Gastroesophageal sphincter (tissue), 4 donors: ENCODE measurements around the gene CFDP1. TPM values are rescaled to one million over a fixed set of nuclear protein-coding genes. Genes with fewer than 3 reads are reported as not detected.

Experiments
- ATAC-seq: fragments of 150-250 bp; one replicate; pipeline ENCODE4 v1.9.1; 2016; ENCODE audit warnings: mild to moderate bottlenecking, moderate library complexity
- H3K27ac ChIP-seq, 4 donors: fragments of 200-600 bp; sonication (generic) in 3 of 4; 1 replicate in 3 of 4; 2 replicates in 1 of 4; pipeline ENCODE4 v1.5.1; 2016 to 2019
- H3K27me3 ChIP-seq: fragments of 200-600 bp; sonication (generic); one replicate; pipeline ENCODE4 v1.5.1; 2019
- H3K36me3 ChIP-seq, 2 donors: fragments of 200-600 bp; sonication (generic); one replicate each; pipeline ENCODE4 v1.5.1; 2019; ENCODE audit warnings: control low read depth in 1 of 2
- H3K4me1 ChIP-seq, 3 donors: fragments of 200-600 bp; sonication (generic); 1 replicate in 2 of 3; 2 replicates in 1 of 3; pipeline ENCODE4 v1.5.1; 2016 to 2019; ENCODE audit warnings: control low read depth in 2 of 3
- H3K4me3 ChIP-seq, 2 donors: fragments of 200-600 bp; sonication (generic); one replicate each; pipeline ENCODE4 v1.5.1; 2019; ENCODE audit warnings: mild to moderate bottlenecking in 1 of 2, moderate library complexity in 1 of 2
- H3K9me3 ChIP-seq, 3 donors: fragments of 200-600 bp; sonication (generic); one replicate each; pipeline ENCODE4 v1.5.1; 2017 to 2019; ENCODE audit warnings: control low read depth in 2 of 3
- CTCF ChIP-seq, 4 experiments: fragments of 200-600 bp in 2 of 4; fragments of 450-650 bp in 2 of 4; sonication (generic) in 1 of 4; IDR thresholded peaks; one replicate each; pipeline ENCODE4 v1.5.1; 2017 to 2019; ENCODE audit warnings: antibody characterized with exemption in 4 of 4, mild to moderate bottlenecking in 2 of 4, moderate library complexity in 2 of 4
- EP300 ChIP-seq: sonication (generic); formaldehyde crosslinking; IDR thresholded peaks from one replicate; pipeline ENCODE4 v1.6.1; 2017; ENCODE audit warnings: antibody characterized with exemption, mild to moderate bottlenecking
- POLR2A ChIP-seq, 2 donors: fragments of 450-650 bp; IDR thresholded peaks; one replicate each; pipeline ENCODE4 v1.6.1; 2017; ENCODE audit warnings: antibody characterized with exemption in 2 of 2, mild to moderate bottlenecking in 2 of 2, moderate library complexity in 1 of 2
- POLR2AphosphoS5 ChIP-seq: sonication (generic); formaldehyde crosslinking; IDR thresholded peaks from one replicate; pipeline ENCODE4 v1.6.1; 2017; ENCODE audit warnings: antibody characterized with exemption
- WGBS, 2 donors: methylation state at CpG; one replicate each; pipeline ENCODE4 v1.1.5; 2018; ENCODE audit warnings: low coverage in 1 of 2; 5-methylcytosine and 5-hydroxymethylcytosine counted together
- total RNA-seq, 4 donors: library from RNA; depleted of rRNA; stranded (reverse); fragments of >200 nt; gene quantifications; one replicate each; pipeline ENCODE4 v1.1.0, GENCODE V29; 2016

CFDP1 gene
- total RNA-seq, 4 donors from 2014 or later: 45.1 to 70.0 (median 50.0) TPM

GRCh38 chr16:75377729-75378386 lies 55.4 kb downstream of the CFDP1 start:
- H3K27me3 ChIP-seq: no peaks in the 10 kb centered on the region
- H3K36me3 ChIP-seq: peaks cover 0 to 23% of the 10 kb centered on the region in 2 donors
- no peak overlapping the region for H3K4me3 ChIP-seq
- ATAC-seq: peak; percentile 73
- TF ChIP-seq POLR2A (IDR thresholded peaks at IDR 0.05) (no peak), POLR2AphosphoS5 (peak; percentile 31)
- H3K4me1 ChIP-seq: peaks cover 0 to 19% (median 3%) of the 10 kb centered on the region in 3 donors
- no peaks in the 10 kb centered on the region for H3K9me3 ChIP-seq
- peak overlapping the region in 1 of 4 donors; percentile 42 for H3K27ac ChIP-seq
- WGBS, 2 donors: 41 to 47% methylated on average over 4 to 6 of the region's 6 CpGs

- no peak for ATAC-seq
- peaks cover 0 to 19% of the 10 kb centered on the region in 2 donors for H3K36me3 ChIP-seq
- WGBS, 2 donors: 85 to 97% methylated on average over 7 of the region's 7 CpGs
- no peak overlapping the region for H3K4me3 ChIP-seq
- no peaks in the 10 kb centered on the region for H3K9me3 ChIP-seq
- peaks cover 3 to 32% (median 8%) of the 10 kb centered on the region in 3 donors for H3K4me1 ChIP-seq
- no peaks in the 10 kb centered on the region for H3K27me3 ChIP-seq
- no peak overlapping the region for H3K27ac ChIP-seq
- no peak for TF ChIP-seq POLR2AphosphoS5
Observed at GRCh38 chr16:75376475-75377161, 56.7 kb downstream of the CFDP1 start.

- WGBS, 2 donors: 96 to 100% methylated on average over 2 of the region's 2 CpGs
Observed at GRCh38 chr16:75374388-75374787, 58.9 kb downstream of the CFDP1 start.

GRCh38 chr16:75372236-75372856 lies 61.0 kb downstream of the CFDP1 start:
- no peaks in the 10 kb centered on the region for H3K9me3 ChIP-seq
- TF ChIP-seq POLR2AphosphoS5: no peak
- no peak for TF ChIP-seq POLR2A (IDR thresholded peaks at IDR 0.05)
- TF ChIP-seq CTCF (IDR thresholded peaks at IDR 0.05): no peak
- TF ChIP-seq EP300: no peak
- H3K4me1 ChIP-seq: peaks cover 3 to 14% (median 5%) of the 10 kb centered on the region in 3 donors
- no peak overlapping the region for H3K4me3 ChIP-seq
- no peak overlapping the region for H3K27ac ChIP-seq
- no peak for ATAC-seq
- 41 to 60% methylated on average over 3 of the region's 3 CpGs for WGBS, 2 donors
- no peaks in the 10 kb centered on the region for H3K27me3 ChIP-seq
- H3K36me3 ChIP-seq: peaks cover 0 to 19% of the 10 kb centered on the region in 2 donors

More at GRCh38 chr16:75374388-75374787, 58.9 kb downstream of the CFDP1 start:
- no peaks in the 10 kb centered on the region for H3K9me3 ChIP-seq
- no peaks in the 10 kb centered on the region for H3K27me3 ChIP-seq
- H3K36me3 ChIP-seq: peaks cover 0 to 16% of the 10 kb centered on the region in 2 donors
- no peak for TF ChIP-seq CTCF (IDR thresholded peaks at IDR 0.05)
- no peak for TF ChIP-seq EP300
- TF ChIP-seq POLR2AphosphoS5: no peak
- no peak overlapping the region for H3K4me3 ChIP-seq
- no peak overlapping the region for H3K27ac ChIP-seq
- H3K4me1 ChIP-seq: peaks cover 3 to 23% (median 8%) of the 10 kb centered on the region in 3 donors
- no peak for ATAC-seq

- Histone ChIP-seq H3K27me3 (no peaks in the 10 kb centered on the region), H3K9me3 (no peaks in the 10 kb centered on the region), H3K4me3 (no peak overlapping the region), H3K36me3 (peaks cover 0 to 10% of the 10 kb centered on the region in 2 donors), H3K27ac (no peak overlapping the region), H3K4me1 (peaks cover 3 to 14% (median 5%) of the 10 kb centered on the region in 3 donors)
- TF ChIP-seq EP300: no peak
- TF ChIP-seq CTCF (IDR thresholded peaks at IDR 0.05): no peak
- no peak for TF ChIP-seq POLR2A (IDR thresholded peaks at IDR 0.05)
- TF ChIP-seq POLR2AphosphoS5: no peak
- 67 to 96% methylated on average over 3 of the region's 3 CpGs for WGBS, 2 donors
- no peak for ATAC-seq
Observed at GRCh38 chr16:75371171-75371570, 62.1 kb downstream of the CFDP1 start.
